Mesendoderm (in vitro differentiated cells): ENCODE results near the gene RRAS2.
A peak's percentile ranks its signal among the peaks of the same experiment; 100 is the strongest.

Source experiments
- DNase-seq: peaks from one replicate; pipeline ENCODE4 v3.0.0; 2013
- H2AK5ac ChIP-seq: 2 replicates; pipeline ENCODE4 v1.6.1; 2013; ENCODE audit warnings: low read length, inconsistent platforms
- H2BK120ac ChIP-seq: 2 replicates; pipeline ENCODE4 v1.6.1; 2013; ENCODE audit warnings: low read depth, mild to moderate bottlenecking, low read length, moderate library complexity, mixed read lengths
- H2BK15ac ChIP-seq: replicated peaks from 2 replicates; pipeline ENCODE4 v1.6.1; 2013; ENCODE audit warnings: low read depth, mild to moderate bottlenecking, moderate library complexity
- H2BK5ac ChIP-seq: 2 replicates; pipeline ENCODE4 v1.6.1; 2013; ENCODE audit warnings: low read length, inconsistent platforms
- H3K18ac ChIP-seq: 2 replicates; pipeline ENCODE4 v1.6.1; 2013; ENCODE audit warnings: mild to moderate bottlenecking, low read length, mixed read lengths
- H3K23ac ChIP-seq: one replicate; pipeline ENCODE4 v1.6.1; 2013; ENCODE audit warnings: low read length
- H3K27ac ChIP-seq: 2 replicates; pipeline ENCODE4 v1.5.1; 2013; ENCODE audit warnings: low read depth, mild to moderate bottlenecking, inconsistent platforms, low read length, moderate library complexity
- H3K27me3 ChIP-seq: 2 replicates; pipeline ENCODE4 v1.6.1; 2013; ENCODE audit warnings: low read length, control low read depth, mild to moderate bottlenecking, inconsistent platforms; ENCODE audit not compliant: insufficient read depth, poor library complexity
- H3K36me3 ChIP-seq: 2 replicates; pipeline ENCODE4 v1.6.1; 2013; ENCODE audit warnings: low read length, inconsistent platforms; ENCODE audit not compliant: control insufficient read depth, insufficient read depth
- H3K4ac ChIP-seq: one replicate; pipeline ENCODE4 v1.6.1; 2013; ENCODE audit warnings: low read depth, mild to moderate bottlenecking, low read length, moderate library complexity
- H3K4me1 ChIP-seq: 2 replicates; pipeline ENCODE4 v1.6.1; 2013; ENCODE audit warnings: low read depth, low read length, inconsistent platforms; ENCODE audit not compliant: control insufficient read depth
- H3K4me2 ChIP-seq: 2 replicates; pipeline ENCODE4 v1.6.1; 2013; ENCODE audit warnings: low read length
- H3K4me3 ChIP-seq: 2 replicates; pipeline ENCODE4 v1.5.1; 2013; ENCODE audit warnings: mild to moderate bottlenecking, low read length
- H3K56ac ChIP-seq: one replicate; pipeline ENCODE4 v1.6.1; 2013; ENCODE audit warnings: low read length
- H3K79me1 ChIP-seq: 2 replicates; pipeline ENCODE4 v1.6.1; 2013; ENCODE audit warnings: low read length, inconsistent platforms
- H3K79me2 ChIP-seq: 2 replicates; pipeline ENCODE4 v1.6.1; 2013; ENCODE audit warnings: mild to moderate bottlenecking, low read length; ENCODE audit not compliant: control insufficient read depth, insufficient read depth
- H3K9ac ChIP-seq: 2 replicates; pipeline ENCODE4 v1.6.1; 2013; ENCODE audit warnings: low read length, inconsistent platforms
- H4K5ac ChIP-seq: one replicate; pipeline ENCODE4 v1.6.1; 2013; ENCODE audit warnings: low read length
- H4K8ac ChIP-seq: one replicate; pipeline ENCODE4 v1.6.1; 2013; ENCODE audit warnings: low read depth, mild to moderate bottlenecking, control low read depth, low read length, moderate library complexity
- WGBS: extraction: QIAGEN DNeasy Blood & Tissue Kit; methylation state at CpG from one replicate; pipeline ENCODE4 v1.1.7; 2013; ENCODE audit warnings: low lambda C conversion rate, missing lambda C conversion rate; ENCODE audit not compliant: insufficient coverage; ENCODE audit errors: extremely low coverage; 5-methylcytosine and 5-hydroxymethylcytosine counted together

RRAS2 gene

GRCh38 chr11:14384338-14384737 is 25.4 kb upstream of the RRAS2 start:
- Histone ChIP-seq H2AK5ac (no peak overlapping the region), H3K4me1 (peaks cover 2% of the 10 kb centered on the region), H3K9ac (no peak overlapping the region), H3K4me3 (no peak overlapping the region), H2BK15ac (no peak overlapping the region), H2BK5ac (no peak overlapping the region), H4K8ac (no peak overlapping the region), H3K79me1 (no peaks in the 10 kb centered on the region), H3K18ac (no peak overlapping the region), H3K79me2 (no peaks in the 10 kb centered on the region), H3K27me3 (no peaks in the 10 kb centered on the region), H2BK120ac (no peak overlapping the region), H3K4ac (no peak overlapping the region), H3K27ac (no peak overlapping the region), H4K5ac (no peak overlapping the region), H3K56ac (no peak overlapping the region), H3K36me3 (no peaks in the 10 kb centered on the region), H3K4me2 (no peak overlapping the region), H3K23ac (no peak overlapping the region)
- no CpG with 5 or more reads among the region's 1 CpG for WGBS
- no peak for DNase-seq

DNA sequence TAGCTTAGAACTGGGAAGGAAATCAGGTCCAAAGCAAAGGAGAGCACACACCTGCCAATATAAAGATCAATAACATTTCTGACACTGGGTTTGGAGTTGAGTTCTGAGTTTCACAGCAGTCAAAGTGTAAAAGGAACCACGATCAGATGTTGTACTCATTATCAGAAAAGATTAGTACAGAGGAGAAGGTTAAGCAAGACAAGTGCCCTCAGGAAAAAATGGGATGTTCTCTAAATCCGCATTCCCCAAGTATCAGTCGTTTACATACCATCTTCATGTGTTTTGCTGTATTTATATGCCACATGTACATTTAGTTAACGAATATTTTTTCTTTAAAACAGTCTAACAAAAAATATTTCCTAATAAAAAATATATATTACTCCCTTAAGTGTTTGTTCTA is 23.0 kb upstream of the RRAS2 start:
- no peak overlapping the region for H2AK5ac ChIP-seq
- H3K79me1 ChIP-seq = no peaks in the 10 kb centered on the region
- 100% methylated on average over 1 of the region's 4 CpGs for WGBS
- H3K18ac ChIP-seq = no peak overlapping the region
- no peak for DNase-seq
- H3K4ac ChIP-seq = no peak overlapping the region
- H3K27me3 ChIP-seq = no peaks in the 10 kb centered on the region
- no peak overlapping the region for H3K27ac ChIP-seq
- H3K56ac ChIP-seq = no peak overlapping the region
- no peaks in the 10 kb centered on the region for H3K4me1 ChIP-seq
- H2BK120ac ChIP-seq = no peak overlapping the region
- no peak overlapping the region for H3K9ac ChIP-seq
- H3K4me3 ChIP-seq = no peak overlapping the region
- H3K4me2 ChIP-seq = no peak overlapping the region
- H3K79me2 ChIP-seq = no peaks in the 10 kb centered on the region
- H2BK5ac ChIP-seq = no peak overlapping the region
- H4K5ac ChIP-seq = no peak overlapping the region
- H3K23ac ChIP-seq = no peak overlapping the region
- no peak overlapping the region for H2BK15ac ChIP-seq
- no peaks in the 10 kb centered on the region for H3K36me3 ChIP-seq
- no peak overlapping the region for H4K8ac ChIP-seq

- no peak overlapping the region for H2BK15ac ChIP-seq
- H3K4ac ChIP-seq = no peak overlapping the region
- peak overlapping the region; percentile 94 for H3K4me2 ChIP-seq
- H2BK5ac ChIP-seq = no peak overlapping the region
- H3K27ac ChIP-seq = no peak overlapping the region
- WGBS = no CpG with 5 or more reads among the region's 54 CpGs
- H3K56ac ChIP-seq = peak overlapping the region; percentile 92
- H3K23ac ChIP-seq = peak overlapping the region; percentile 37
- H3K4me3 ChIP-seq = peak overlapping the region; percentile 42
- no peaks in the 10 kb centered on the region for H3K79me1 ChIP-seq
- no peaks in the 10 kb centered on the region for H3K27me3 ChIP-seq
- peak; percentile 57 for DNase-seq
- H2BK120ac ChIP-seq = peak overlapping the region; percentile 18
- no peak overlapping the region for H2AK5ac ChIP-seq
- H3K79me2 ChIP-seq = no peaks in the 10 kb centered on the region
- H4K5ac ChIP-seq = no peak overlapping the region
- peak overlapping the region; percentile 62 for H3K18ac ChIP-seq
- H3K9ac ChIP-seq = peak overlapping the region; percentile 72
- no peak overlapping the region for H4K8ac ChIP-seq
- no peaks in the 10 kb centered on the region for H3K4me1 ChIP-seq
- H3K36me3 ChIP-seq = no peaks in the 10 kb centered on the region
Observed at GRCh38 chr11:14380947-14381561, 22.1 kb upstream of the RRAS2 start.

DNA sequence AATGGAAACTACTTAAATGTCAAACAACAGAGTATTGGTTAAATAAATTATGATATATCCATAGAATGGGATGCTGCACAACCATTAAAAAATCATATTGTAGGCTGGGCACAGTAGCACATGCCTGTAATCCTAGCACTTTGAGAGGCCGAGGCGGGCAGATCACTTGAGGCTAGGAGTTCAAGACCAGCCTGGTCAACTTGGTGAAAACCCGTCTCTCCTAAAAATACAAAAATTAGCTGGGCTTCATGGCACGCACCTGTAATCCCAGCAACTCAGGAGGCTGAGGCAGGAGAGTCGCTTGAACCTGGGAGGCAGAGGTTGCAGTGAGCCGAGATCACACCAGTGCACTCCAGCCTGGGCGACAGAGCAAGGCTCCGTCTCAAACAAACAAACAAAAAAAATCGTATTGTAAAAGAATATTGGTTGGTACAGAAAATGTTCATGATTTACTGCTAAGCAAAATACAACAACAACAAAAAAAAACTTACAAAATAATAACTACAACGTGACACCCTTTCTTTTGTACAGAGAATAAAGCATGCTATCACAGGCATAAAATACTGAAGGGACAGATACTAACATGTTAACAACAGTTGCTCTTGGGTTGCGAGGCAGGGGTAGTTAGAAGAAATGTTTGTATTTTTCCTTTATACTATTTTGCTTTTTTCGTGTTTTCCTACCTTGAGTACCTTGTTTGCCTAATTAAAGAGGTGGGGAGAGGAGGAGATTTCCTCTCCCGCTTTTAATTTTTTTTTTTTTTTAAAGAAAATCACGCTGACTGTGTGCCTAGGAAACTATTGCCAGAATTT is 21.3 kb upstream of the RRAS2 start:
- Histone ChIP-seq H4K8ac (no peak overlapping the region), H3K36me3 (no peaks in the 10 kb centered on the region), H3K79me1 (no peaks in the 10 kb centered on the region), H3K23ac (no peak overlapping the region), H3K9ac (peak overlapping the region; percentile 72), H3K27me3 (no peaks in the 10 kb centered on the region), H3K4me1 (no peaks in the 10 kb centered on the region), H3K56ac (peak overlapping the region; percentile 92), H2BK120ac (no peak overlapping the region), H3K79me2 (no peaks in the 10 kb centered on the region), H3K4ac (no peak overlapping the region), H3K27ac (no peak overlapping the region), H3K18ac (no peak overlapping the region), H3K4me3 (no peak overlapping the region), H3K4me2 (peak overlapping the region; percentile 94), H2BK5ac (no peak overlapping the region), H4K5ac (no peak overlapping the region), H2AK5ac (no peak overlapping the region), H2BK15ac (no peak overlapping the region)
- no CpG with 5 or more reads among the region's 14 CpGs for WGBS
- DNase-seq = no peak

GRCh38 chr11:14378171-14378570 is 19.2 kb upstream of the RRAS2 start:
- Histone ChIP-seq H3K9ac (no peak overlapping the region), H3K4ac (no peak overlapping the region), H3K4me1 (no peaks in the 10 kb centered on the region), H3K4me2 (no peak overlapping the region), H3K79me1 (no peaks in the 10 kb centered on the region), H3K27ac (no peak overlapping the region), H4K8ac (no peak overlapping the region), H3K79me2 (no peaks in the 10 kb centered on the region), H4K5ac (no peak overlapping the region), H3K18ac (no peak overlapping the region), H3K56ac (no peak overlapping the region), H2AK5ac (no peak overlapping the region), H3K4me3 (no peak overlapping the region), H2BK5ac (no peak overlapping the region), H3K23ac (no peak overlapping the region), H3K36me3 (no peaks in the 10 kb centered on the region), H3K27me3 (no peaks in the 10 kb centered on the region), H2BK15ac (no peak overlapping the region), H2BK120ac (no peak overlapping the region)
- no peak for DNase-seq
